Tibial nerve (tissue), 4 donors: ENCODE measurements around the gene AOPEP. TPM values are rescaled to one million over a fixed set of nuclear protein-coding genes. Genes with fewer than 3 reads are reported as not detected.

Experiments
- DNase-seq, 2 donors: peaks; one replicate each; pipeline ENCODE4 v3.0.0-alpha.2; 2019; ENCODE audit warnings: low spot score in 2 of 2
- H3K27ac ChIP-seq, 4 donors: fragments of 200-600 bp; sonication (generic) in 3 of 4; one replicate each; pipeline ENCODE4 v1.5.1; 2017 to 2019; ENCODE audit warnings: mild to moderate bottlenecking in 1 of 4
- H3K27me3 ChIP-seq, 2 donors: fragments of 200-600 bp; sonication (generic) in 1 of 2; one replicate each; pipeline versions ENCODE4 v1.5.1 to v1.6.0; 2017 to 2019
- H3K36me3 ChIP-seq, 3 donors: fragments of 200-600 bp; sonication (generic); one replicate each; pipeline ENCODE4 v1.5.1; 2018 to 2019
- H3K4me1 ChIP-seq, 4 donors: fragments of 200-600 bp; sonication (generic) in 3 of 4; one replicate each; pipeline ENCODE4 v1.5.1; 2017 to 2019
- H3K4me3 ChIP-seq, 4 donors: fragments of 200-600 bp; sonication (generic) in 3 of 4; one replicate each; pipeline ENCODE4 v1.5.1; 2017 to 2019; ENCODE audit warnings: mild to moderate bottlenecking in 1 of 4, moderate library complexity in 1 of 4
- H3K9me3 ChIP-seq, 4 donors: fragments of 200-600 bp; sonication (generic) in 3 of 4; one replicate each; pipeline ENCODE4 v1.5.1; 2017 to 2019
- EP300 ChIP-seq, 2 donors: sonication (generic); formaldehyde crosslinking; IDR thresholded peaks; one replicate each; pipeline ENCODE4 v1.6.1; 2017; ENCODE audit warnings: antibody characterized with exemption in 2 of 2, mild to moderate bottlenecking in 1 of 2
- POLR2A ChIP-seq, 2 donors: fragments of 450-650 bp; IDR thresholded peaks; one replicate each; pipeline ENCODE4 v1.6.1; 2017; ENCODE audit warnings: antibody characterized with exemption in 2 of 2, mild to moderate bottlenecking in 2 of 2, moderate library complexity in 2 of 2
- WGBS, 2 donors: methylation state at CpG; one replicate each; pipeline ENCODE4 v1.1.5; 2018; 5-methylcytosine and 5-hydroxymethylcytosine counted together
- total RNA-seq, 4 donors: library from RNA; depleted of rRNA; stranded (reverse); fragments of >200 nt; gene quantifications; one replicate each; pipeline ENCODE4 v1.1.0, GENCODE V29; 2016
- TF ChIP-seq, protein P1 (sequence below), 5 experiments: fragments of 200-600 bp in 3 of 5; fragments of 450-650 bp in 2 of 5; sonication (generic) in 3 of 5; IDR thresholded peaks; one replicate each; pipeline ENCODE4 v1.5.1; 2016 to 2019; ENCODE audit warnings: antibody characterized with exemption in 5 of 5, mild to moderate bottlenecking in 3 of 5, moderate library complexity in 2 of 5

AOPEP gene
- total RNA-seq, 4 donors from 2014 or later, result 236 to 323 (median 265) TPM

- DNase-seq, result no peak
- 70 to 72% methylated on average over 17 to 18 of the region's 18 CpGs for WGBS, 2 donors
- peaks cover 0 to 97% (median 56%) of the 10 kb centered on the region in 4 donors for H3K4me1 ChIP-seq
- H3K27ac ChIP-seq, result peak overlapping the region; percentile 61 to 94 (median 78)
- no peaks in the 10 kb centered on the region for H3K27me3 ChIP-seq
- H3K9me3 ChIP-seq, result no peaks in the 10 kb centered on the region
- H3K4me3 ChIP-seq, result no peak overlapping the region
- H3K36me3 ChIP-seq, result peaks cover 0 to 33% (median 0%) of the 10 kb centered on the region in 3 donors
- TF ChIP-seq, protein P1, sequence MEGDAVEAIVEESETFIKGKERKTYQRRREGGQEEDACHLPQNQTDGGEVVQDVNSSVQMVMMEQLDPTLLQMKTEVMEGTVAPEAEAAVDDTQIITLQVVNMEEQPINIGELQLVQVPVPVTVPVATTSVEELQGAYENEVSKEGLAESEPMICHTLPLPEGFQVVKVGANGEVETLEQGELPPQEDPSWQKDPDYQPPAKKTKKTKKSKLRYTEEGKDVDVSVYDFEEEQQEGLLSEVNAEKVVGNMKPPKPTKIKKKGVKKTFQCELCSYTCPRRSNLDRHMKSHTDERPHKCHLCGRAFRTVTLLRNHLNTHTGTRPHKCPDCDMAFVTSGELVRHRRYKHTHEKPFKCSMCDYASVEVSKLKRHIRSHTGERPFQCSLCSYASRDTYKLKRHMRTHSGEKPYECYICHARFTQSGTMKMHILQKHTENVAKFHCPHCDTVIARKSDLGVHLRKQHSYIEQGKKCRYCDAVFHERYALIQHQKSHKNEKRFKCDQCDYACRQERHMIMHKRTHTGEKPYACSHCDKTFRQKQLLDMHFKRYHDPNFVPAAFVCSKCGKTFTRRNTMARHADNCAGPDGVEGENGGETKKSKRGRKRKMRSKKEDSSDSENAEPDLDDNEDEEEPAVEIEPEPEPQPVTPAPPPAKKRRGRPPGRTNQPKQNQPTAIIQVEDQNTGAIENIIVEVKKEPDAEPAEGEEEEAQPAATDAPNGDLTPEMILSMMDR (IDR thresholded peaks at IDR 0.05), result no peak
- peak in 1 of 2 donors; percentile 8 for TF ChIP-seq EP300 (IDR thresholded peaks at IDR 0.05)
Observed at GRCh38 chr9:95102572-95102971, 376.1 kb downstream of the AOPEP start.

DNA sequence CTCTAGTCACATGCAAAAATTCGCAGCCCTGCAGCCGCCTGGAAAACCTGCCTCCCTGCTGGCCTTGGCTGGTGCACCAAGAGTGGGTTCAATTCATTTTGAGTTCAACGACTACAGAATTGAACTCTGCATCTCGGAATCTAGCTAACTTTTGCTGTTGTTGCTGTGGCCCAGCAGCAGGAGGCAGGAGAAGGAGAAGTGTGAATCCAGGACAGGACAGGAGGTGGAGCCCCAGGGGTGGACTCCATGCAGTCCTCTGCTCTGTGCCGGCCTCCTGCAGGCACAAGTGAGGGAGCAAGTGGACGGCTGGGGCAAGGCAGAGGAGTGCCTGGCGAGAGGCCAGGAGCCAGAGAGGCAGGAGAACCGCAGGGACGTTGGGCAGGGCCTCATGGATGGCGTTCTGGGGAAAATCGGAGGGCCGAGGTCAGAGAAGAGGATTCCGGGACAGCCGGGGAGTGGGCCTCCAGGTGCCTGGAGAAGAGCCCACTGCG, 376.8 kb downstream of the AOPEP start:
- Histone ChIP-seq H3K27ac (peak overlapping the region; percentile 61 to 94 (median 78)), H3K36me3 (peaks cover 0 to 33% (median 0%) of the 10 kb centered on the region in 3 donors), H3K4me1 (peaks cover 0 to 100% (median 51%) of the 10 kb centered on the region in 4 donors), H3K4me3 (no peak overlapping the region), H3K9me3 (no peaks in the 10 kb centered on the region), H3K27me3 (no peaks in the 10 kb centered on the region)
- DNase-seq, result no peak
- TF ChIP-seq POLR2A (IDR thresholded peaks at IDR 0.05) (no peak), EP300 (IDR thresholded peaks at IDR 0.05) (no peak)
- TF ChIP-seq, protein P1 (IDR thresholded peaks at IDR 0.05), result peak in 2 of 5 experiments; percentile 30 to 35
- 37 to 55% methylated on average over 15 of the region's 15 CpGs for WGBS, 2 donors

GRCh38 chr9:95103871-95104580, 377.5 kb downstream of the AOPEP start:
- DNase-seq, result no peak
- Histone ChIP-seq H3K4me1 (peaks cover 0 to 100% (median 50%) of the 10 kb centered on the region in 4 donors), H3K36me3 (peaks cover 0 to 33% (median 0%) of the 10 kb centered on the region in 3 donors), H3K27me3 (no peaks in the 10 kb centered on the region), H3K27ac (peak overlapping the region; percentile 61 to 94 (median 78)), H3K4me3 (no peak overlapping the region), H3K9me3 (no peaks in the 10 kb centered on the region)
- 73 to 78% methylated on average over 8 to 15 of the region's 20 CpGs for WGBS, 2 donors
- no peak for TF ChIP-seq EP300 (IDR thresholded peaks at IDR 0.05)
- TF ChIP-seq, protein P1 (IDR thresholded peaks at IDR 0.05), result no peak
- TF ChIP-seq POLR2A (IDR thresholded peaks at IDR 0.05), result no peak

GRCh38 chr9:95104581-95104960, 378.1 kb downstream of the AOPEP start:
- H3K27me3 ChIP-seq, result no peaks in the 10 kb centered on the region
- no peak for DNase-seq
- peak overlapping the region; percentile 61 to 94 (median 78) for H3K27ac ChIP-seq
- H3K4me1 ChIP-seq, result peaks cover 0 to 100% (median 50%) of the 10 kb centered on the region in 4 donors
- H3K36me3 ChIP-seq, result peaks cover 0 to 29% (median 0%) of the 10 kb centered on the region in 3 donors
- H3K4me3 ChIP-seq, result no peak overlapping the region
- TF ChIP-seq EP300 (IDR thresholded peaks at IDR 0.05), result no peak
- no peak for TF ChIP-seq POLR2A (IDR thresholded peaks at IDR 0.05)
- TF ChIP-seq, protein P1 (IDR thresholded peaks at IDR 0.05), result no peak
- 71 to 73% methylated on average over 8 of the region's 8 CpGs for WGBS, 2 donors
- no peaks in the 10 kb centered on the region for H3K9me3 ChIP-seq

DNA sequence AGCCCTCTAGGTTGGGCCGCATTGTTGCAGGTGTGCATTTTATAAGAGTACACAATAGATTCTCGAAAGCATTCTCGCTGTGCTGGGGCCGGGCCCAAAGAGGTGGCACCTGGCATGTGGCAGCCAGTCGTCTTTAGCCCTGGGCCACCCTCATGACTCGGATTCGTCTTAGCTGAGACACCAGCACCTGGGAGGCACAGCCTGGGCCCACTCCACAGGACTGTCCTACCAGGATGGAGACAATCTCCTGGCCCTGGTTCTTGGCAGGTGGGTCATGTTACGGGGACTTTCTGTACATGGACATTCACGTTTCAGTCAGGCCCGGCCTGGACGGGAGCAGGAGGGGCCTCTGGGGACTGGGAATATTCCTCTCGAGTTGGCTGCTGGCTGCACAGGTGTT, 378.5 kb downstream of the AOPEP start:
- Histone ChIP-seq H3K9me3 (no peaks in the 10 kb centered on the region), H3K36me3 (peaks cover 0 to 28% (median 0%) of the 10 kb centered on the region in 3 donors), H3K27me3 (no peaks in the 10 kb centered on the region), H3K27ac (peak overlapping the region; percentile 66 to 94 (median 78)), H3K4me3 (no peak overlapping the region), H3K4me1 (peaks cover 0 to 100% (median 50%) of the 10 kb centered on the region in 4 donors)
- 88 to 89% methylated on average over 12 of the region's 12 CpGs for WGBS, 2 donors
- TF ChIP-seq EP300 (IDR thresholded peaks at IDR 0.05) (no peak), POLR2A (IDR thresholded peaks at IDR 0.05) (no peak)
- TF ChIP-seq, protein P1 (IDR thresholded peaks at IDR 0.05), result no peak
- DNase-seq, result no peak
